ENCODE data around the gene SCP2.

- TF ChIP-seq CTCF (IDR thresholded peaks at IDR 0.05) (no peak), TAF1 (IDR thresholded peaks at IDR 0.05; ENCODE audit: borderline replicate concordance, low read depth, low read length) (no peak), EZH2phosphoT487 (IDR thresholded peaks at IDR 0.05; ENCODE audit: borderline replicate concordance, low read depth) (no peak), POLR2AphosphoS5 (IDR thresholded peaks at IDR 0.05; ENCODE audit: low read depth, low read length) (no peak), FOXM1 (IDR thresholded peaks at IDR 0.05; ENCODE audit: low read depth) (no peak), RXRA (IDR thresholded peaks at IDR 0.05; ENCODE audit: borderline replicate concordance, low read depth) (no peak), MEF2A (IDR thresholded peaks at IDR 0.05; ENCODE audit: borderline replicate concordance, low read depth) (no peak)
Observed at GRCh38 chr1:53076721-53077598, 149.9 kb downstream of the SCP2 start.

All from SK-N-SH (cell line).